ENCODE results near the gene CEP63.
A peak's percentile ranks its signal among the peaks of the same experiment; 100 is the strongest.

CEP63 gene

DNA sequence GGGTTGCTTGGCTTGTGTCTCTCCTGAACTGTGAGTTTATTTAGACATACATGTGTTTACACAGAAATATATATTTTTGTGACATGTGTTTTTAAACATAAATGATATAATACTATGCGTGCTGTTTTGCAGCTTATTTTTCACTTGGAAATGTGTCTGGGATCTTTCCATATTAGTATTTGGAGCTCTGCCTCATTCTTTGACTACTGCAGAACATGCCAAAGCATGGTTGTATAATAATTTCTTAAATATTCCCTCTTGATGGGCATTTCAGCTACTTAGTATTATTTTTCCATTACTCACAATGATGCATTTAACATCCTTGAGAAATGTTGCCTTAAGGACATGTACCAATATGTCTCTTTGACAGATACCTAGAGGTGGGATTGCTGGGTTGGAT, 19.5 kb upstream of the CEP63 start:
- no peak overlapping the region for H2AK5ac ChIP-seq (ENCODE audit: low read depth, low read length)
- peaks cover 19 to 21% of the 10 kb centered on the region in 2 donors for H3K4me1 ChIP-seq (ENCODE audit: control insufficient read depth in 2 of 2, insufficient read depth in 1 of 2, low read depth in 1 of 2, low read length in 2 of 2)
- H2BK15ac ChIP-seq (ENCODE audit: low read length), result no peak overlapping the region
- WGBS, 2 donors (ENCODE audit: extremely low coverage in 2 of 2, insufficient read length in 2 of 2, insufficient replicate concordance in 1 of 2), result no CpG with 5 or more reads among the region's 1 CpG
- H3K4me3 ChIP-seq (ENCODE audit: low read length in 2 of 2), result no peak overlapping the region
- no peak overlapping the region for H4K8ac ChIP-seq (ENCODE audit: low read depth, low read length)
- H3K9ac ChIP-seq (ENCODE audit: low read depth, low read length, poor library complexity), result no peak overlapping the region
- no peak overlapping the region for H3K4ac ChIP-seq (ENCODE audit: low read length)
- H3K9me3 ChIP-seq (replicated peaks in 1 of 2; ENCODE audit: control insufficient read depth in 2 of 2, insufficient read depth in 1 of 2, low read depth in 1 of 2, low read length in 2 of 2), result no peaks in the 10 kb centered on the region
- no peak overlapping the region for H4K91ac ChIP-seq (ENCODE audit: low read depth, low read length, poor library complexity)
- H3K27ac ChIP-seq (replicated peaks; ENCODE audit: low read length), result no peak overlapping the region
- no peak overlapping the region for H2BK5ac ChIP-seq (ENCODE audit: low read length)
- H3K14ac ChIP-seq (ENCODE audit: low read length), result no peak overlapping the region
- H3K27me3 ChIP-seq (ENCODE audit: control insufficient read depth in 3 of 3, insufficient read depth in 3 of 3, low read depth in 1 of 3, low read length in 3 of 3), result no peaks in the 10 kb centered on the region
- H2BK12ac ChIP-seq (ENCODE audit: low read length), result no peak overlapping the region
- H3K18ac ChIP-seq (ENCODE audit: low read length), result no peak overlapping the region
- no peak overlapping the region for H2BK120ac ChIP-seq (ENCODE audit: low read depth, low read length)
- no peaks in the 10 kb centered on the region for H3K79me1 ChIP-seq (ENCODE audit: low read depth, low read length)
- DNase-seq (ENCODE audit: low spot score), result no peak
- H3K23ac ChIP-seq (ENCODE audit: low read depth, low read length, poor library complexity), result no peak overlapping the region
- no peaks in the 10 kb centered on the region for H3K36me3 ChIP-seq (replicated peaks in 1 of 2; ENCODE audit: control insufficient read depth in 2 of 2, insufficient read depth in 2 of 2, low read length in 2 of 2)
- no peak overlapping the region for H2AFZ ChIP-seq (ENCODE audit: low read length)
- no peak overlapping the region for H3K4me2 ChIP-seq (ENCODE audit: insufficient read depth, low read length, poor library complexity, severe bottlenecking)

- Histone ChIP-seq H2BK120ac (ENCODE audit: low read depth, low read length) (no peak overlapping the region), H3K14ac (ENCODE audit: low read length) (no peak overlapping the region), H2BK12ac (ENCODE audit: low read length) (no peak overlapping the region), H2AK5ac (ENCODE audit: low read depth, low read length) (no peak overlapping the region), H3K4me2 (ENCODE audit: insufficient read depth, low read length, poor library complexity, severe bottlenecking) (no peak overlapping the region), H2BK15ac (ENCODE audit: low read length) (no peak overlapping the region), H2BK5ac (ENCODE audit: low read length) (no peak overlapping the region), H3K18ac (ENCODE audit: low read length) (no peak overlapping the region), H3K23ac (ENCODE audit: low read depth, low read length, poor library complexity) (no peak overlapping the region), H3K27me3 (ENCODE audit: control insufficient read depth in 3 of 3, insufficient read depth in 3 of 3, low read depth in 1 of 3, low read length in 3 of 3) (no peaks in the 10 kb centered on the region), H3K9ac (ENCODE audit: low read depth, low read length, poor library complexity) (no peak overlapping the region), H3K79me1 (ENCODE audit: low read depth, low read length) (no peaks in the 10 kb centered on the region), H4K8ac (ENCODE audit: low read depth, low read length) (no peak overlapping the region), H3K4me3 (ENCODE audit: low read length in 2 of 2) (no peak overlapping the region), H3K9me3 (replicated peaks in 1 of 2; ENCODE audit: control insufficient read depth in 2 of 2, insufficient read depth in 1 of 2, low read depth in 1 of 2, low read length in 2 of 2) (no peaks in the 10 kb centered on the region), H3K4ac (ENCODE audit: low read length) (no peak overlapping the region), H3K4me1 (ENCODE audit: control insufficient read depth in 2 of 2, insufficient read depth in 1 of 2, low read depth in 1 of 2, low read length in 2 of 2) (peaks cover 10 to 12% of the 10 kb centered on the region in 2 donors), H3K27ac (replicated peaks; ENCODE audit: low read length) (no peak overlapping the region), H2AFZ (ENCODE audit: low read length) (no peak overlapping the region), H3K36me3 (replicated peaks in 1 of 2; ENCODE audit: control insufficient read depth in 2 of 2, insufficient read depth in 2 of 2, low read length in 2 of 2) (no peaks in the 10 kb centered on the region), H4K91ac (ENCODE audit: low read depth, low read length, poor library complexity) (no peak overlapping the region)
- WGBS, 2 donors (ENCODE audit: extremely low coverage in 2 of 2, insufficient read length in 2 of 2, insufficient replicate concordance in 1 of 2), result no CpG with 5 or more reads among the region's 4 CpGs
- no peak for DNase-seq (ENCODE audit: low spot score)
Measured at GRCh38 chr3:134468519-134468918, 17.3 kb upstream of the CEP63 start.

- Histone ChIP-seq H3K36me3 (replicated peaks in 1 of 2; ENCODE audit: control insufficient read depth in 2 of 2, insufficient read depth in 2 of 2, low read length in 2 of 2) (peaks cover 5 to 15% of the 10 kb centered on the region in 2 donors), H2BK15ac (ENCODE audit: low read length) (no peak overlapping the region), H3K4me2 (ENCODE audit: insufficient read depth, low read length, poor library complexity, severe bottlenecking) (no peak overlapping the region), H4K91ac (ENCODE audit: low read depth, low read length, poor library complexity) (no peak overlapping the region), H3K14ac (ENCODE audit: low read length) (no peak overlapping the region), H3K4me1 (ENCODE audit: control insufficient read depth in 2 of 2, insufficient read depth in 1 of 2, low read depth in 1 of 2, low read length in 2 of 2) (peaks cover 3 to 6% of the 10 kb centered on the region in 2 donors), H3K9me3 (replicated peaks in 1 of 2; ENCODE audit: control insufficient read depth in 2 of 2, insufficient read depth in 1 of 2, low read depth in 1 of 2, low read length in 2 of 2) (no peaks in the 10 kb centered on the region), H2BK12ac (ENCODE audit: low read length) (no peak overlapping the region), H3K9ac (ENCODE audit: low read depth, low read length, poor library complexity) (no peak overlapping the region), H2BK120ac (ENCODE audit: low read depth, low read length) (no peak overlapping the region), H2AK5ac (ENCODE audit: low read depth, low read length) (peak overlapping the region; percentile 50), H3K4me3 (ENCODE audit: low read length in 2 of 2) (no peak overlapping the region), H3K27ac (replicated peaks; ENCODE audit: low read length) (no peak overlapping the region), H3K23ac (ENCODE audit: low read depth, low read length, poor library complexity) (no peak overlapping the region), H3K4ac (ENCODE audit: low read length) (no peak overlapping the region), H3K18ac (ENCODE audit: low read length) (no peak overlapping the region), H4K8ac (ENCODE audit: low read depth, low read length) (no peak overlapping the region), H3K27me3 (ENCODE audit: control insufficient read depth in 3 of 3, insufficient read depth in 3 of 3, low read depth in 1 of 3, low read length in 3 of 3) (no peaks in the 10 kb centered on the region), H3K79me1 (ENCODE audit: low read depth, low read length) (no peaks in the 10 kb centered on the region), H2AFZ (ENCODE audit: low read length) (no peak overlapping the region), H2BK5ac (ENCODE audit: low read length) (no peak overlapping the region)
- WGBS, 2 donors (ENCODE audit: extremely low coverage in 2 of 2, insufficient read length in 2 of 2, insufficient replicate concordance in 1 of 2), result no CpG with 5 or more reads among the region's 8 CpGs
- no peak for DNase-seq (ENCODE audit: low spot score)
Measured at GRCh38 chr3:134471521-134472193, 14.2 kb upstream of the CEP63 start.

GRCh38 chr3:134472831-134473230, 13.0 kb upstream of the CEP63 start:
- no peak overlapping the region for H4K91ac ChIP-seq (ENCODE audit: low read depth, low read length, poor library complexity)
- H3K9me3 ChIP-seq (replicated peaks in 1 of 2; ENCODE audit: control insufficient read depth in 2 of 2, insufficient read depth in 1 of 2, low read depth in 1 of 2, low read length in 2 of 2), result no peaks in the 10 kb centered on the region
- H2BK5ac ChIP-seq (ENCODE audit: low read length), result no peak overlapping the region

More at GRCh38 chr3:134472831-134473230, 13.0 kb upstream of the CEP63 start:
- Histone ChIP-seq H3K4me2 (ENCODE audit: insufficient read depth, low read length, poor library complexity, severe bottlenecking) (no peak overlapping the region), H3K4me3 (ENCODE audit: low read length in 2 of 2) (no peak overlapping the region), H4K8ac (ENCODE audit: low read depth, low read length) (no peak overlapping the region), H2AFZ (ENCODE audit: low read length) (no peak overlapping the region), H3K27me3 (ENCODE audit: control insufficient read depth in 3 of 3, insufficient read depth in 3 of 3, low read depth in 1 of 3, low read length in 3 of 3) (no peaks in the 10 kb centered on the region), H2BK120ac (ENCODE audit: low read depth, low read length) (no peak overlapping the region), H2AK5ac (ENCODE audit: low read depth, low read length) (no peak overlapping the region), H3K4me1 (ENCODE audit: control insufficient read depth in 2 of 2, insufficient read depth in 1 of 2, low read depth in 1 of 2, low read length in 2 of 2) (peaks cover 3 to 4% of the 10 kb centered on the region in 2 donors), H3K27ac (replicated peaks; ENCODE audit: low read length) (no peak overlapping the region), H3K14ac (ENCODE audit: low read length) (no peak overlapping the region), H3K23ac (ENCODE audit: low read depth, low read length, poor library complexity) (no peak overlapping the region), H2BK15ac (ENCODE audit: low read length) (no peak overlapping the region), H3K9ac (ENCODE audit: low read depth, low read length, poor library complexity) (no peak overlapping the region), H3K4ac (ENCODE audit: low read length) (no peak overlapping the region), H2BK12ac (ENCODE audit: low read length) (no peak overlapping the region), H3K18ac (ENCODE audit: low read length) (no peak overlapping the region), H3K36me3 (replicated peaks in 1 of 2; ENCODE audit: control insufficient read depth in 2 of 2, insufficient read depth in 2 of 2, low read length in 2 of 2) (peaks cover 9 to 27% of the 10 kb centered on the region in 2 donors), H3K79me1 (ENCODE audit: low read depth, low read length) (no peaks in the 10 kb centered on the region)
- WGBS, 2 donors (ENCODE audit: extremely low coverage in 2 of 2, insufficient read length in 2 of 2, insufficient replicate concordance in 1 of 2), result no CpG with 5 or more reads among the region's 6 CpGs
- no peak for DNase-seq (ENCODE audit: low spot score)

All from neuronal stem cell (in vitro differentiated cells).